WTC11 (cell line): Measurements from ENCODE around the gene FZD10.

Experiments
- ATF3 ChIP-seq: sonication (generic); formaldehyde crosslinking; conservative IDR thresholded peaks from 2 replicates; pipeline ENCODE4 v1.8.1; 2022; ENCODE audit warnings: mild to moderate bottlenecking, missing genetic modification reagents
- CTCF ChIP-seq: fragments of 200-600 bp; IDR thresholded peaks from 2 replicates; pipeline ENCODE4 v1.8.0; 2022; ENCODE audit warnings: antibody characterized with exemption
- NR2C2 ChIP-seq: sonication (generic); formaldehyde crosslinking; IDR thresholded peaks from 2 replicates; pipeline ENCODE4 v1.8.0; 2022; ENCODE audit warnings: mild to moderate bottlenecking, missing genetic modification reagents
- RELA ChIP-seq: sonication (generic); formaldehyde crosslinking; IDR thresholded peaks from 2 replicates; pipeline ENCODE4 v1.8.1; 2022; ENCODE audit warnings: missing genetic modification reagents, mild to moderate bottlenecking, borderline replicate concordance

GRCh38 chr12:130132831-130133511 is 29.3 kb upstream of the FZD10 start:
- TF ChIP-seq CTCF (no peak), NR2C2 (no peak), ATF3 (CRISPR knock-in tag) (no peak), RELA (CRISPR knock-in tag) (no peak)
